Left kidney (tissue), 2 donors: ENCODE results near the gene PRKG1. TPM values are rescaled to one million over a fixed set of nuclear protein-coding genes. Genes with fewer than 3 reads are reported as not detected.
"Not testable (repeated sequence)": the region's sequence is repeated elsewhere in the genome, so short reads cannot be mapped to it uniquely, and the experiment has no call there.

Experiments used
- DNase-seq: peaks from one replicate; pipeline ENCODE4 v3.0.0-alpha.2; 2013
- polyA plus RNA-seq: library from polyadenylated mRNA; unstranded; fragments of 120-200 nt; gene quantifications from one replicate; pipeline ENCODE4 v1.2.1, GENCODE V29; 2013; ENCODE audit not compliant: insufficient read length

The PRKG1 gene
- polyA plus RNA-seq, 1 donor: 14.9 TPM

GRCh38 chr10:51510231-51510630, 435.9 kb downstream of the PRKG1 start:
- DNase-seq: no peak

GRCh38 chr10:51521605-51522004, 447.3 kb downstream of the PRKG1 start:
- DNase-seq: no peak

DNA sequence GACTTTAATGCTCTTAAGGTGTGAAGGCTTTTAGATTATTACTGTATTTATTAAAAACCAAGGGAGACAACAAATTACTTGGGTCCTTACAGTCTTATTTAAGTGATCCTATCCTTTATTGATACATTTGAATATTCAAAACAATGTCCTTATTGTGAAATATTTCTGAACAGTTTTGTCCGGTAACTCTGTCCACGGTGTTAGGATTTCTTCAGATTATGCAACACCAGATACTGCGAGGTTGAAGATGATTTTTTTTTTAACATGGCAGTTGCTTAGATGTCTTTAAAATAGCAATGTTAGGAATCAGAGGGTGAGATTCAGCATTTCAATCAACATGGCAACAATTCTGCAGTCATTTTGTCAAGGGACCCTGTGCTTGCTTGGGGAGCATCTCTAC, 448.6 kb downstream of the PRKG1 start:
- DNase-seq: no peak

- no peak for DNase-seq
Measured at GRCh38 chr10:51523440-51523839, 449.2 kb downstream of the PRKG1 start.

DNA sequence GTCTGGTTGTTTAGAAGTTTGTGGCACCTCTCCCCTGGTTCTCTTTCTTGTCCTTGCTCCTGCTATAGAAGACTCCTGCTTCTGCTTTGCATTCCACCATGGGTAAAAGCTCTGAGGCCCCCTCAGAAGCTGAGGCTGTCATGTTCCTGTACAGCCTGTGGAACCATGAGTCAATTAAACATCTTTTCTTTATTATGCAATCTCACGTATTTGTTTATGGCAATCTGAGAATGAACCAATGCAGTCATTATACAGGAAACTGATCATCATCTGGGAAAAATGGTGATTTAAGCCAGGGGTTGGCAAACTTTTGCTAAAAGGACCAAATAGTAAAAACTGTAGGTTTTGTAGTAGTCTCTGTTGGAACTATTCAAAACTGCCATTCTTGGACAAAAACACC, 449.8 kb downstream of the PRKG1 start:
- no peak for DNase-seq

- DNase-seq: peak; percentile 5
Measured at GRCh38 chr10:51527522-51528219, 453.4 kb downstream of the PRKG1 start.

DNA sequence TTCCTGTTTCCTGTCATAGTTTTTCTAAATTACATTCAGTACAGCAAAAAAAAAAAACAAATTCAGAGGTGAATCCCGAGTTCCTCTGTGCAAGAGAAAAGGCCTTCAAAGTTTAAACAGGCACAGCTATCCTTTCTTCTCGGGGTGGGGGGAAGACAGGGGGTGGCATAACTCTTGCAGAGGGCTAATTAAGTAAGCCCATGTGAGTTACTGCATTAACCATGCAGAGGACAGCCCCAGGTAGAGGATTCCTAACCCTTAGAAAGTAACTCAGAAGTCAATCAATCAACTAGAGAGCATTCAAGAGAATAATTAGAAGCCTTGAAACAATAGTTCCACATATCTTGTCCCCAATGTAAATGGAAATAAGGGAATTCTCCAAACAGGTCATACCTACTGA, 454.2 kb downstream of the PRKG1 start:
- DNase-seq: no peak

DNA sequence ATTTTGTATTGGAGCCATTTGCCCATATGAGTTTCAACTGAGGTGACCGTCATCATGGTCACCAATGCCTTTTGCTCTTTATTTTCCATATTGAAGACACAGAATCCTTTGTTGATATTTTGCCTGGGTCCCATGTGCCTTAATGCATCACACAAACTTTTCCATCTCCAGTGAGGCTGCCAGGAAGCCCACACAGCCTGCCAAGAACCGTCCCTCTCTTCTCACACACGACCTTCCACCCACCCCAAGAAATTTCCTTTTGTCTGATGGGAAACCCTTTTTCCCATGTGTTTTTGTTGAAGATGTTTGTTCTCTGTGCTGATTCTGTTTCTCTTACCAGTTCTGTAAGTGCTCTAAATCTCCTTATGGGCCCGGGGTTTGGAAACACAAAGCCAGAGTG, 456.3 kb downstream of the PRKG1 start:
- no peak for DNase-seq

DNA sequence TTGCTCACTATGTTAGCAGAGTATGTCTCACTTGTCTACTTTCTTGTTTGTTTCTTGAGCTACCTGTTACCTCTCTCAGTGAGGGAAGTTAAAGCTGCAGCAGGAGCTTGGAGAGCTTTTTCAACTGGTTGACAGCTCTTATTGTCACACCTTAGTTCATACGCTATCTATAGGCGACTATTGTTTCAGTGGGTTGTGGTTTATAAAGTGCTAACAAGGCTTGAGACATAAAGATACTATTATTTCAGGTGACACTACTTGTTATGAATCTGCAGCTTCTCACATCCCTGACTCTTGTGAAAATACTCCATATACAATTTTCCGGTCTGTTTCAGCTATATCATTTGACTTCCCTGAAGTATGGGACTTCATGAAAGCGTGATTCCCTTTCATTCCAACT, 457.8 kb downstream of the PRKG1 start:
- no peak for DNase-seq

- no peak for DNase-seq
Measured at GRCh38 chr10:51542853-51543252, 468.6 kb downstream of the PRKG1 start.

DNA sequence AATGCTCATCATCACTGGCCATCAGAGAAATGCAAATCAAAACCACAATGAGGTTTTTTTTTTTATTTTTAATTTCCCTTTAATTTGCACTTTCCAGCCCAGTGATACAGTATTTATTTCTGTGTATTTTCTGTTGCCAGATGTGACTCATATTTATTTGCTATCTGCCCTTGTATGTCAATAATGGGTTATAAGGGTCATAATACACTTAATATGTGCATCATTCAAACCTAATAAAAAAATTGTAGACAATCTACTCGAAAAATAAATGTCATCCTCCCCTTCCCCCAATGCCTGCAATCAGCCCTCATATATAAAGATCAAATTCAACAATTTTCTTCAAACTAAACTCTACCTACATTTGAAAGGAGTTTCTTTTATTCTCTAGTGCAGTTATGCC, 470.6 kb downstream of the PRKG1 start:
- DNase-seq: no peak

GRCh38 chr10:51547941-51548340, 473.7 kb downstream of the PRKG1 start:
- DNase-seq: no peak

GRCh38 chr10:51552879-51553278, 478.6 kb downstream of the PRKG1 start:
- no peak for DNase-seq

DNA sequence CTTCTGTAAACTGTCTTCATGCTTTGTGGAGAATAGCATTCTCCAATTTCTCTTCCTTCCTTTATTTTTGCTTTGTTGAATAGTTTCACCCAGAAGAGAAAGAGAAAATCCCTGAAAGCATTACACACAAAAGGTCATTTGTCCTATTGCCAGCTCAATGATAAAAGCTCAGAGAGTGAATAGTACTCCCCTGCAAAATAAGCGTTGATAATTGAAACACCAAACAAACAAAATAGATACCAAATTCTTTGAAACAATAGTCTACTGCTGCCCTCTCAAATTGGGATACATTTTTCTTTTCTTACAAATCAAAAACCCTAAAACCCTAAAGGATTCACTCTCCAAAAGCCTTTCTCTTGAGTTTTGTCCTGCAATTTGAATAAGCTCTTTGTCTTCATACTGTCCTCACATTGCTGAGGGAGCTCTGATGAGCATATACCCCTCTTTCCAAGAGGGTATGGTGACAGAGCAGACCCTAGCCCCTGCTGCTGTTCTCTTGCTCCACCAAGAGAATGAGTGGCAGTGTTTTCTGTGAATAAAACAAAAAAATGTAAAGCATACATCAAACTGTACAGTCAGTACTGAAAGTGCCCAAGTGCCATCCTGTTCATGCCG, 490.7 kb downstream of the PRKG1 start:
- DNase-seq: no peak

- DNase-seq: no peak
Measured at GRCh38 chr10:51567271-51567670, 493.0 kb downstream of the PRKG1 start.

GRCh38 chr10:51569467-51569866, 495.2 kb downstream of the PRKG1 start:
- no peak for DNase-seq

DNA sequence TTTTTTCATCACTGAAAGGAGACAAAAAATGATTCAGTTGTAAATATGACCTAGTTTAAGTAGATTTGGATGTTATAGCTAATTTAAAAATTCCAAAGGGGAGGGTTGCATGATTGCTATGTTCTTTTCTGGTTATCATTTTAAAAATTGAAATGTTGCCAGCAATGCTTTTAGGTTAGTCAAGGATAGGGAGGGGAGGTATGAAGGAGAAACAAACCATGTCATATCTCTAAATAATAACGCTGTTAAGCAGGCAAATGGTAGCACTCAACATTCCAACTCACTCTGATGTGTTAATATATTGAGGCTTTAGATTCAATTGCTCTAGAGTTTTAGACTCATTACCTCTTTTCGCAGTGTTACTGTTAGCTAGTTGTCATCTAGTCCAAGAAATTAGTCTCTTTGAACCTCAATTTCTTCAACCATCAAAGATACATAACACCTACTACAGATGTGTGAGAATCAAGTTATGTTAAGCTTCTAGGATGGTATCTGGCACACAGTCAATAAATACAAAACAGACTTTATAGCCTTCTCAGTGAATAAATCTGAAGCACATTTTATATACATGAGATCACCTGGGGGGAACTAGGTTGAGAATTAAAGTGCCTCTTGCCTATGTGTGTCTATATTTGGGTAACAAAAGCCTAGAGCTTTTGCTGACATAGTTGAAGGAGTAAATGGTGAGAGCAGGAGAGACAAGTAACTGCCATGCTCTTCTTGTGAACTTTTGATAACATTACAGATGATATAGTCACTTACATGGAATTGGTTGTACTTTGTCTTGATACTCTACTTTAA, 500.2 kb downstream of the PRKG1 start:
- DNase-seq: no peak

DNA sequence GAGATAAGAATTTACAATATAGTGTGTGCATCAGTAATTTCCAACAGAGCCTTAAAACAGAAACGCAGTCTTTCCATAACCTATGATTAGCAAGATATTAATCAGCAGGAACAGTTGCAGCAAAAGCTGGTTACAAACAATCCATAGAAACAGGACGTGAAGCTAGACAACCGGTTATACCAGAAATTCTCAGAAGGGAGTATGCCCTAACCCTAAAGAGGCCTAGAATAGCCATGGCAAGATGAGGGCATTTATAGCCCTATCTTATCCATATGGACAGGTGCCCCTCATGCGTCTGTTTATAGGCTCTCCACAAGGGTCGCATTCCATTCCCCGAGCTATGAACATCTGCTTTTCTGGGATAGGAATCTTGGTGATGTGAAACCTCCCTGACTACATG, 506.9 kb downstream of the PRKG1 start:
- not testable (repeated sequence) for DNase-seq

DNA sequence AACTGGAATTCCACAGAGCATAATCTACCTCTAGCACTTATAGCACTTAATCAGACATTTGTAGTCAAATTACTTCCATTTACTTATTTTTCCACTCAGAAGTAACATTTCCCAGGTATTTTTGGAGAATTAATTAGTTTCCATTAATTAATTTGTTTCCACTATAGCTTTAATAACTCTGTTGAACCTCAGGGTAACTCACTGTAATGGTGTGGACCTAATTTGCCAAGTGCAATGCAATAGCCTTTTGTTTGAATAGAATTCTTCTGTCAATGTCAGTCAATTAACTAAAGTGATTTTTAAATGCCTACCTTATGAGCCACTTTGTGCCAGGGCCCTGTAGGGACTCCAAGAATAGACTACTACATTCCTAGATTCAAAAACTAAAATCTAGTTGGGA, 509.7 kb downstream of the PRKG1 start:
- no peak for DNase-seq

DNA sequence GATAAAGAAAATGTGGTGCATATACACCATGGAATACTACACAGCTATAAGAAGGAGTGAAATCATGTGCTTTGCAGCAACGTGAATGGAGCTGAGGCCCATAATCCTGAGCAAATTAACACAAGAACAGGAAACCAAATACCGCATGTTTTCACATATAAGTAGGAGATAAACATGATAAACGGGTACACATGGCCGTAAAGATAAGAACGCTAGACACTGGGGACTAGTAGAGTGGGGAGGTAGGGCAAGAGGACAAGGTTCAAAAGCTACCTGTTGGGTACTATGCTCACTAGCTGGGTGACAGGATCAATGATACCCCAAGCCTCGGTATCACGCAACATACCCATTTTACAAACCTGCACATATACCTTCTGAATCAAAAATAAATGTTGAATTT, 511.5 kb downstream of the PRKG1 start:
- DNase-seq: no peak

DNA sequence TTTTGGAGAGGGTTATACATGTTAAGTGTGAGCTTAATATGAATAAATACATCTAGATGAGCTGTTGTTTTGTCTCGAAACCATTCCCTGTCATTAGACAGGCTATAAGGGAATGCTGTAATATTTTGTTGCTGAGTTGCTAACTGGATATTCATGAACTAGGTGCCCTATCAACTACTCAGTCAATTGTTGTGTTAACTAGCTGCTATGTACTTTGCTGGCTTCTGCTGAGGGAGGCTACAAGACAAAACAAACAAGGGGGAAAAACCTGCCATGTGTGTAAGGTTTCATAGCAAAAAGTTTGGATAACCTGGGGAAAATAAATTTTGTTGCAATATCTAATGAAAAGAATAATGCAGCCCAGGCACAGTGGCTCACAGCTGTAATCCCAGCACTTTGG, 514.7 kb downstream of the PRKG1 start:
- DNase-seq: no peak

- DNase-seq: no peak
Measured at GRCh38 chr10:51590818-51591217, 516.5 kb downstream of the PRKG1 start.

- no peak for DNase-seq
Measured at GRCh38 chr10:51596695-51597094, 522.4 kb downstream of the PRKG1 start.
